Activated naive CD4-positive, alpha-beta T cell treated with anti-CD3 and anti-CD28 coated beads for 36 hours (primary cell): ENCODE measurements around the gene PPFIBP1. TPM values are rescaled to one million over a fixed set of nuclear protein-coding genes. Genes with fewer than 3 reads are reported as not detected.
A peak's percentile ranks its signal among the peaks of the same experiment; 100 is the strongest.
"Not testable (repeated sequence)": the region's sequence is repeated elsewhere in the genome, so short reads cannot be mapped to it uniquely, and the experiment has no call there.

Experiments used
- CTCF ChIA-PET: fragments of 350-600 bp; sonication (Branson Sonifier 250); formaldehyde crosslinking; loops from one replicate; lab custom pipeline; 2021; ENCODE audit warnings: antibody characterized with exemption; lab: Charles Lee
- DNase-seq: peaks from one replicate; pipeline ENCODE4 v3.0.0-alpha.2; 2020
- H3K27ac Mint-ChIP-seq: one replicate; pipeline ENCODE4 v1.8.0; 2021; ENCODE audit warnings: mild to moderate bottlenecking, mixed read lengths
- H3K27me3 Mint-ChIP-seq: one replicate; pipeline ENCODE4 v1.8.0; 2021; ENCODE audit warnings: low read depth, mixed read lengths
- H3K36me3 Mint-ChIP-seq: one replicate; pipeline ENCODE4 v1.8.0; 2021; ENCODE audit warnings: low read depth, mixed read lengths
- H3K4me1 Mint-ChIP-seq: one replicate; pipeline ENCODE4 v1.8.0; 2021; ENCODE audit warnings: low read depth, mixed read lengths
- H3K4me3 Mint-ChIP-seq: one replicate; pipeline ENCODE4 v1.8.0; 2021; ENCODE audit warnings: mild to moderate bottlenecking, moderate library complexity, mixed read lengths
- H3K9me3 Mint-ChIP-seq: one replicate; pipeline ENCODE4 v1.8.0; 2021; ENCODE audit warnings: mixed read lengths
- intact Hi-C: fragments of 100-400 bp; cut with micrococcal nuclease; formaldehyde crosslinking; loops from one replicate; pipeline ENCODE4 v1.15.1; 2023
- total RNA-seq, 2 experiments: library from RNA; stranded (reverse); gene quantifications; one replicate each; pipeline ENCODE4 v1.2.3, GENCODE V29; 2021

Gene PPFIBP1
- total RNA-seq, 2 experiments from 2014 or later, result 43.4 to 43.6 TPM

DNA sequence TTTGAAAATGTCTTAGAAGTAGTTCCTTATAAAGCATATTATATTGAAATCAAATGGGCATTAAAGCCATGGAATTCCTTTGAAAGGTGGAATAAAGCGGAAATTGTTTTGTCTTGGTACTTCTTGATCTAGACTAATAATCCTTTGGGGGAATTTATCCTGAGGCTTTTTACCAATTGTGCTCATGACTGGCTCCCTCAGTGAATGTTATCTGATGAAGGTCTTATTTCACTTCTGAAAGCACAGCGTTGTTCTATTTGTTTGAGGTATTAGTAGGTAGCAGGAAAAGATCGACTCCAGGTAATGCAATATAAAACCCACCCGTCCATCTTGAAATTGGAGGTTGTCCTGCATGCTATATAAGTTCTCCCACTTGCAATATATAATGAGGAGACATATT lies 64.8 kb downstream of the PPFIBP1 start:
- intact Hi-C loops, result loop anchor here (2.0 kb wide), 1 partner anchor 54 kb away; no protein-coding TSS in a partner anchor
- Mint-ChIP-seq H3K4me3 (no peak overlapping the region), H3K4me1 (peaks cover 17% of the 10 kb centered on the region), H3K9me3 (no peaks in the 10 kb centered on the region), H3K36me3 (no peaks in the 10 kb centered on the region), H3K27me3 (no peaks in the 10 kb centered on the region), H3K27ac (no peak overlapping the region)
- CTCF ChIA-PET, result no interaction called here
- DNase-seq, result no peak

DNA sequence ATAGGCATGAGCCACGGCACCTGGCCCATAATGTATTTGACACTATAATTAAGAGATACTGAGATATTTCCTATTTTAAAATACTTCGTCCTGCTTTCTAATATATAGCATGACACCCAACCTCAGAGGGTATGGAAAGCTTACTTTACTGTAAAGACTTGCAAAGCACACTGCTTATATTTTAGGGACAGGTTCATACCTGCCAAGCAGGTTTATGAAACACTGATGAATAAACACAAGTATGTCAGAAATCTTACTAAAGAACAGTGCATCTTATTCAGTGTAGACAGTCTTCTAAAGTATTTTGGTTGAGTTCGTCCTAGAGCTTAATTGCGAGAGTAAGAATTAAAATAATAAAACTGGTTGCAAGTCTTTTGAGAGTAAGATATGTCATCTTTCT lies 65.4 kb downstream of the PPFIBP1 start:
- peaks cover 17% of the 10 kb centered on the region for H3K4me1 Mint-ChIP-seq
- no peak for DNase-seq
- CTCF ChIA-PET, result no interaction called here
- H3K4me3 Mint-ChIP-seq, result no peak overlapping the region
- no peaks in the 10 kb centered on the region for H3K36me3 Mint-ChIP-seq
- no peak overlapping the region for H3K27ac Mint-ChIP-seq
- H3K27me3 Mint-ChIP-seq, result no peaks in the 10 kb centered on the region
- H3K9me3 Mint-ChIP-seq, result no peaks in the 10 kb centered on the region
- intact Hi-C loops, result loop anchor here (2.0 kb wide), 1 partner anchor 55 kb away; no protein-coding TSS in a partner anchor

DNA sequence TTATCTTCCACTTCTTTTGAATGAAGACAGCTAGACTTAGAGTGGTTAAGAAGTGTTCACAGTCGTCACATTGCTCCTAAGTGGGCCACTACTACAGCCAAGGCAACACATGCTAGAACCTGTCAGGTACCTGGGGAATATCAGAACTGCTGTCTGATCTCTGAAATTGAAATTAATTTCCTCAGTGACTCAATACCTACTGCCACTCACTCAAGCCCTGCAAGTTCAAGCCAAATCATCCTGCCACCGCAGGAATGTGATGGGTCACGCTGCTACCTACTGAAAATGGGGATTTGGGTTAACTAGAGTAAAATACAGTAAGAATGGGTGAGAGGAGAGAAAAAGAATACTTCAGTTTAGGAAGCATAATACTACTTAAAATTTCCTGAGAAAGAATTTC lies 67.7 kb downstream of the PPFIBP1 start:
- CTCF ChIA-PET, H3K36me3 Mint-ChIP-seq, H3K4me3 Mint-ChIP-seq, H3K9me3 Mint-ChIP-seq, H3K27me3 Mint-ChIP-seq, DNase-seq, H3K27ac Mint-ChIP-seq, intact Hi-C loops: not testable (repeated sequence)
- peaks cover 17% of the 10 kb centered on the region for H3K4me1 Mint-ChIP-seq

DNA sequence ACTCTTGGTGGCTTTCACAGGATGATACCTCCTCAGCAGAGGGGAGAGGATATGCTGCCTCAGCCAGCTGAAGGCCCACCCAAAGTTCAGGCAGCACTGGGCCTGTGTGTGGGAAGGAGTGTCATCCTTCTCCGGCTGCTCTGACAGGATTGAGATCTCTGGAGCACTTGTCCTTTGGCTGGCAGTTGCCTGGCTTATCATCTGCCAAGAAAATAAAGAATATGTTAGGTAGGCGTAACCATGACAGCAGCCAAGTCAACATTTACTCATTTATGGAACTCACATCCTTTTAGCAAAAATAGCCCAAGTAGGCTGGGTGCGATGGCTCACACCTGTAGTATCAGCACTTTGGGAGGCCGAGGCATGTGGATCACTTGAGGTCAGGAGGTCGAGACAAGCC lies 68.5 kb downstream of the PPFIBP1 start:
- H3K27me3 Mint-ChIP-seq, result no peaks in the 10 kb centered on the region
- no peaks in the 10 kb centered on the region for H3K36me3 Mint-ChIP-seq
- peak; percentile 17 for DNase-seq
- H3K4me3 Mint-ChIP-seq, result no peak overlapping the region
- H3K4me1 Mint-ChIP-seq, result peaks cover 17% of the 10 kb centered on the region
- H3K9me3 Mint-ChIP-seq, result no peaks in the 10 kb centered on the region
- CTCF ChIA-PET, result no interaction called here
- intact Hi-C loops, result no loop called here
- no peak overlapping the region for H3K27ac Mint-ChIP-seq

DNA sequence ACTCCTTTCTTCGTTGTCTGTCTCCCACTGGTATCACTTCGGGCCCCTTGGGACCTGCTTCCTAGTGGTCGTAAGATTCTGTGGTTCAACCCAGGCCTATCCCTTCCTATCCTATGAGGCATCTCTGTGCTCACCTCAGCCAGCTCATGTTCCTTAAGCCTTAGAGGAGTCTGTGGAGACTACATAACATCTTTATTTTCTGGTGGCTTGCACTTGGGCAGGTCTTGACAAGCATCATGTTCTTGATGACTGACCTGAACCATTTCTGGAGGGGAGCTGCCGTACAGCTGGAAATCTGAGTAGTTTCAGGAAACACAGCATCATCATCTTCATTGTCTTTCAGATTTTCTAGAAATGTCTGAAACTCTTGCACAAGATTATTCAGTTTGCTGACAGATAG lies 69.3 kb downstream of the PPFIBP1 start:
- peaks cover 9% of the 10 kb centered on the region for H3K4me1 Mint-ChIP-seq
- H3K27me3 Mint-ChIP-seq, result no peaks in the 10 kb centered on the region
- H3K36me3 Mint-ChIP-seq, result peaks cover 3% of the 10 kb centered on the region
- intact Hi-C loops, result no loop called here
- H3K9me3 Mint-ChIP-seq, result peaks cover 3% of the 10 kb centered on the region
- no peak for DNase-seq
- no peak overlapping the region for H3K27ac Mint-ChIP-seq
- CTCF ChIA-PET, result interaction anchor here (0.6 kb wide), 1 partner anchor 563 kb away, joined by 3 read pairs; no protein-coding TSS in a partner anchor
- H3K4me3 Mint-ChIP-seq, result no peak overlapping the region

DNA sequence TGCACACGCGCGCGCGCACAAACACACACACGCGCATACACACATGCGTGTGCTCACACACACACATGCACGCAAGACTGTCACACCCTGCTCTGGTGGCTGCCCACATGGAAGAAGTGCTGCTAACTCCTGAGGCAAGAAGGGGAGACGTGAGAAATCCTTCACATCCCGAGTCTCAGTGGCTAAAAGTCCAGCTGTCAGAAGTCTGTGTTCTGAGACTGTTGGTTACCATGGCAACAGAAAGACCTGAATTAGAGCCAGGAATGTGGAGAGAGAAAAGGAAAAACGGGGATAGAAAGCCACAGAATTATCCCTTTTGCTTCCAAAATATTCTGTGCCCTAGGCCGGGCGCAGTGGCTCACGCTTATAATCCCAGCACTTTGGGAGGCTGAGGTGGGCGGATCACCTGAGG lies 71.2 kb downstream of the PPFIBP1 start:
- no peak for DNase-seq
- H3K9me3 Mint-ChIP-seq, result peaks cover 4% of the 10 kb centered on the region
- no peak overlapping the region for H3K27ac Mint-ChIP-seq
- peaks cover 2% of the 10 kb centered on the region for H3K4me1 Mint-ChIP-seq
- CTCF ChIA-PET, result interaction anchor here (0.6 kb wide), 1 partner anchor 58 kb away, joined by 3 read pairs; no protein-coding TSS in a partner anchor
- H3K4me3 Mint-ChIP-seq, result no peak overlapping the region
- intact Hi-C loops, result no loop called here
- peaks cover 4% of the 10 kb centered on the region for H3K36me3 Mint-ChIP-seq
- H3K27me3 Mint-ChIP-seq, result no peaks in the 10 kb centered on the region

DNA sequence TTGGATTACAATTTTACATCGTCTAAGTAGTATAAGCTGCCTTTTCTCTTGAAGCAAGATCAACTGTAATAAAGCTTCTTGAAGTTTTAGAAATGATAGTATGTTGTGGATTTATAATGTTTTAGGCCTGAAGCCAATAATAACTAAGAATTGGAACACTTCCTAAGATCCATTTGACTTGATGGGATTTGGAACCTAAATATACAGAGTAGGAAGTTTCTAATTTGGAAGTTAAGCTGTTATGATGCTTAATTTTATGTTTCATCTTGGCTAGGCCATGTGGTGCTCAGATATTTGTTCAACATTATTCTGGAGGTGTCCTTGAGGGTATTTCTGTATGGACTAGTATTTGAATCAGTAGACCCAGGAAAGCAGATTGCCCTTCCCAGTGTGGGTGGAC lies 74.9 kb downstream of the PPFIBP1 start:
- H3K27me3 Mint-ChIP-seq, H3K36me3 Mint-ChIP-seq, H3K4me3 Mint-ChIP-seq, DNase-seq, H3K4me1 Mint-ChIP-seq, intact Hi-C loops, CTCF ChIA-PET, H3K27ac Mint-ChIP-seq, H3K9me3 Mint-ChIP-seq: not testable (repeated sequence)

DNA sequence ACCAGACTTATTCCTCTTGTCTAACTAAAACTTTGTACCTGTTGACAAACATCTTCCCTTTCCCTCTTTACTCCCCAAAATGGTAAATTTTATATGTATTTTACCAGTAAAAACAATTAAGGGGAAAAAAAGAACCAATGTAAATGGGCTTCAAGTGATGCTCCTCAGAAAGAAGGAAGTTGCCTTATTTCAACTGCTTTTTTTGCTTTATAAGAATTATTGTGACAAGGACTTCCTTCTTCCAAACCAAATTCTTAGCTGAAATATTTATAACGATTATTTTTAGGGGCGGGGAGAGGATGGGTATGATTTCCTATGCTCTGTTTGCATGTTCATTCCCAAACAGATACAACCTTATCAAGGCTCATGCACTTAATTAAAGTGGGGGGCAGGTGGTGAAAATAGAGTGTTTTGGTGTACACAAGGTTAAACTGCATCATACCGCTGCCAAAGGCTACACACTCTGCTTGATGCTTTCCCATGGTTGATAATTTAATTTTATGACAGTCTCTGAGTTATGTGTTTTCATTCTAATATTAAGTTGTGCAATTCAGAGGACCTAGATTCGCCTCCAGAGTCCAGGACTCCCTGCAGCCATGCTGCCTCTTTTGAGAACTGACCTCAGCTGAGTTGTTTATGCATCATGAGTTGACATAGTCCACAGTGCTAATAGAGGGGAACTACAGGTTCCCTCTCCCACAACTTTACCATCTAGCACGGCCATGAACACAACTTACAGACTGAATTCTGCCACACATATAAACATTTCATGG lies 77.2 kb downstream of the PPFIBP1 start:
- H3K36me3 Mint-ChIP-seq, intact Hi-C loops, H3K4me3 Mint-ChIP-seq, H3K27me3 Mint-ChIP-seq, DNase-seq, CTCF ChIA-PET, H3K9me3 Mint-ChIP-seq, H3K27ac Mint-ChIP-seq, H3K4me1 Mint-ChIP-seq: not testable (repeated sequence)

DNA sequence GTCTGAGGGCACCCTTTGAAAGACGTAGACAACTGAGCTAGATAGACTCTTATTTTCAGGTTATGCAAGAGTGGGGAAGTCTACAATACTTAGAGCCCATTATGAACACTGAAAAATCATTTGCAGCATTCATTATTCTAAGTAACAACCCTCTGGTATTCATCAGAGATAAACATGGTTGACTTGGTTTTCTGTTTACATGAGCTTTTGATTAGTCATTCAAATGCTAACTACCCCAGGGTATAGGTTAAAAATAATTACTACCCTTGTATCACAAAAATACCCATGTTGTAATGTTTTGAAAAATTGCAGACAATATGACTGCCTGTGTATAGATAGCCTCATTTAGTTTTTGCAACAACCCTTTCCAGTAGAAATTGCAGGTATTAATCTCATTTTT lies 78.5 kb downstream of the PPFIBP1 start:
- no peak overlapping the region for H3K27ac Mint-ChIP-seq
- no peaks in the 10 kb centered on the region for H3K4me1 Mint-ChIP-seq
- no peaks in the 10 kb centered on the region for H3K27me3 Mint-ChIP-seq
- H3K9me3 Mint-ChIP-seq, result peaks cover 6% of the 10 kb centered on the region
- no peak for DNase-seq
- CTCF ChIA-PET, result no interaction called here
- H3K4me3 Mint-ChIP-seq, result no peak overlapping the region
- intact Hi-C loops, result no loop called here
- H3K36me3 Mint-ChIP-seq, result peaks cover 4% of the 10 kb centered on the region

DNA sequence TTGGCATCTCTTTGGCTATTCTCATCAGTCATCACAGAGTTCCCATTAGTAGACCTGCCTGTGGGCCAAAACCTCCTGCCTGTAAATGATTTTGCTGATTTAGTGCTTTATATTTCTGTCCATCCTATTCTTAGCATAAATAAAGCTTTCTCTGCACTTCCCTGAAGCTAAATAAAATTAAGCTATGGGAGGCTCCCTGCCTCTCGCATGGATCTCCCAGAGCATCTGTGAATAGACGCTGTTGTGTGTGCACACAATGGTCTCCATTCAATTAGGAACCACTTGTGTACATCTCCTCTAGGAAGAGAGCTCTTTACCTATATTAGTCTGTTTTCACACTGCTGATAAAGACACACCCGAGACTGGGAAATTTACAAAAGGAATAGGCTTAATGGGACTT lies 80.4 kb downstream of the PPFIBP1 start:
- Mint-ChIP-seq H3K36me3 (no peaks in the 10 kb centered on the region), H3K4me1 (no peaks in the 10 kb centered on the region), H3K27ac (no peak overlapping the region), H3K9me3 (peaks cover 1% of the 10 kb centered on the region), H3K27me3 (no peaks in the 10 kb centered on the region), H3K4me3 (no peak overlapping the region)
- CTCF ChIA-PET, result interaction anchor here (0.8 to 1.0 kb wide), 2 partner anchors 10 to 48 kb away, joined by 3 read pairs; no protein-coding TSS in a partner anchor
- intact Hi-C loops, result no loop called here
- no peak for DNase-seq

DNA sequence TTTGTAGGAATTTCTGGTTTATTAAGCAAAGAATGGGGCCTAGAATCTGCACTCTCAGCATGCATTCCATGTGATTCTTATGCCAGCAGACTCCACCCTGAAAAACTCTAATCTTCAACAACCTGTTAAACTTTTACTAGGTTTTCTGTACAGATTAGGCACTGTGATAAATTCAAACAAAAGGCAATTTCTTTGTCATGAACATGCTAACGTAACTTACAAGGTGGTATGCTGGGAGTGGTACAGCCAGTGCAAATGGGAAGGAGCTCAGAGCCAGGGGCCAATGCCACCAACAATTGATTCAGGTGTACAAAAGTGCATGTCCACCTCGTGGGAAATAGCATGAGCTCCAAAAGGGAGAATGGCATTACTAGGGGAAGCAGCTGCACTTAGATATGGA lies 83.0 kb downstream of the PPFIBP1 start:
- Mint-ChIP-seq H3K4me3 (no peak overlapping the region), H3K27me3 (no peaks in the 10 kb centered on the region), H3K4me1 (no peaks in the 10 kb centered on the region), H3K27ac (no peak overlapping the region), H3K9me3 (peaks cover 1% of the 10 kb centered on the region), H3K36me3 (no peaks in the 10 kb centered on the region)
- no peak for DNase-seq
- intact Hi-C loops, result no loop called here
- CTCF ChIA-PET, result no interaction called here

DNA sequence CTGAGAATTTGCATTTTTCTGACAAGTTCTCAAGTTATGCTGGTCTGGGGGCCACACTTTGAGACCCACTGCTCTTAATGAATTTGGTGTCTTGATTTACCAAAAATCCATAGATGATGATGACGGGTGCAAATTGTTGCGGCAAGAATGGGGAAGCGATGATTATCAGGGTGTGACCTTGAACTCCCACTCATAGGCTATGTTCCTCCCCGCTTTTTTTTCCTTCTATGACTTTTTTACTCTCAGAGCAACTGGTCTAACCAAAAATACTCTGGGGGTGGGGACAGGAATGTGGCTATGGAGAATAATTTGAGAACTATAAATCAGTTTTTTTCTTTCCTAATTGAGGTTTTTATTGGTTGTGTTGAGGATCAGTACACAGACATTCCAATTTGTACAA lies 83.6 kb downstream of the PPFIBP1 start:
- Mint-ChIP-seq H3K9me3 (peaks cover 1% of the 10 kb centered on the region), H3K27ac (no peak overlapping the region), H3K4me1 (no peaks in the 10 kb centered on the region), H3K27me3 (no peaks in the 10 kb centered on the region), H3K36me3 (no peaks in the 10 kb centered on the region), H3K4me3 (no peak overlapping the region)
- CTCF ChIA-PET, result no interaction called here
- no peak for DNase-seq
- intact Hi-C loops, result no loop called here

DNA sequence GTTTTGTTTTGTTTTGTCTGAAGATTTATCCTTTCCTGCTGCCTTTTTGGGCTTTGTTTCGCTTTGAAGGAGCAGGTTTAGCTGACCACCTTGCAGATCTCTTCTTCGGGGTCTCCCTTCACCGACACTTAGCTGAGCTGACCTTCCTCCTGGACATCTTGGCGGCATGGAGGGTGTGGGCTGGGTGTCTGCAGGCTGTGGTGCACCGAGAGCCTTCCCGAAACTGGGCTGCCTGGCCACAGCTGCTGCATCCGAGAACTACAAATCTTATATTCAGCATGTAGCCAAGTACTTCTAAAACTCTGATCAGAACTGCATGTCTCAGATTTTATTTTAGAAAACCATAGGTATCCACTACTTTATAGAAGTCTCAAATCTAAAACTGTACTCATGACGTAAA lies 84.9 kb downstream of the PPFIBP1 start:
- Mint-ChIP-seq H3K4me1 (no peaks in the 10 kb centered on the region), H3K9me3 (peaks cover under 1% of the 10 kb centered on the region), H3K36me3 (no peaks in the 10 kb centered on the region), H3K4me3 (no peak overlapping the region), H3K27me3 (no peaks in the 10 kb centered on the region), H3K27ac (no peak overlapping the region)
- CTCF ChIA-PET, result no interaction called here
- no peak for DNase-seq
- intact Hi-C loops, result no loop called here
